ENCODE measurements around the gene TGM2.

Gene TGM2

GRCh38 chr20:38190936-38191371 lies 25.9 kb upstream of the TGM2 start:
- CTCF ChIA-PET: interaction anchor here (0.6 to 1.6 kb wide), 5 partner anchors 26 to 150 kb away, joined by 3 to 7 read pairs (median 3); partner anchors contain the start of gene TGM2

GRCh38 chr20:38190166-38190565 lies 25.1 kb upstream of the TGM2 start:
- Histone ChIP-seq H3K4me3 (ENCODE audit: low read depth, low read length) (no peak overlapping the region), H3K36me3 (ENCODE audit: control insufficient read depth in 2 of 2, insufficient read depth in 1 of 2, low read length in 2 of 2) (no peaks in the 10 kb centered on the region), H3K9me3 (ENCODE audit: control insufficient read depth, insufficient read depth, low read depth, low read length) (no peaks in the 10 kb centered on the region), H3K4me1 (ENCODE audit: control insufficient read depth, insufficient read depth, low read length) (no peaks in the 10 kb centered on the region), H3K27ac (ENCODE audit: extremely low read depth, low read depth, low read length) (no peak overlapping the region)
- TF ChIP-seq KLF9 (tag by site-specific recombination; IDR thresholded peaks at IDR 0.05; ENCODE audit: low read depth) (no peak), BCL11B (tag by site-specific recombination; IDR thresholded peaks at IDR 0.05; ENCODE audit: low read depth) (no peak), ZNF558 (tag by site-specific recombination; IDR thresholded peaks at IDR 0.05) (no peak), ZNF560 (tag by site-specific recombination; IDR thresholded peaks at IDR 0.05; ENCODE audit: borderline replicate concordance) (no peak), ZNF114 (tag by site-specific recombination; IDR thresholded peaks at IDR 0.05) (no peak), RBAK (tag by site-specific recombination; IDR thresholded peaks at IDR 0.05) (no peak), ZNF513 (tag by site-specific recombination; IDR thresholded peaks at IDR 0.05) (no peak), ZNF529 (tag by site-specific recombination; IDR thresholded peaks at IDR 0.05; ENCODE audit: insufficient replicate concordance) (no peak), ZNF211 (tag by site-specific recombination; IDR thresholded peaks at IDR 0.05; ENCODE audit: low read depth) (no peak), EGR2 (tag by site-specific recombination; IDR thresholded peaks at IDR 0.05; ENCODE audit: low read depth) (no peak), ZNF416 (tag by site-specific recombination; IDR thresholded peaks at IDR 0.05) (no peak), ZNF19 (tag by site-specific recombination; IDR thresholded peaks at IDR 0.05; ENCODE audit: low read depth) (no peak), ZNF707 (tag by site-specific recombination; IDR thresholded peaks at IDR 0.05) (no peak)
- ChIA-PET CTCF (interaction anchor here (0.6 to 1.6 kb wide), 5 partner anchors 19 to 149 kb away, joined by 3 to 7 read pairs (median 4); partner anchors contain the start of gene TGM2), POLR2A (no interaction called here)

More at GRCh38 chr20:38190936-38191371, 25.9 kb upstream of the TGM2 start:
- Histone ChIP-seq H3K27ac (ENCODE audit: extremely low read depth, low read depth, low read length) (no peak overlapping the region), H3K4me1 (ENCODE audit: control insufficient read depth, insufficient read depth, low read length) (no peaks in the 10 kb centered on the region), H3K4me3 (ENCODE audit: low read depth, low read length) (no peak overlapping the region), H3K36me3 (ENCODE audit: control insufficient read depth in 2 of 2, insufficient read depth in 1 of 2, low read length in 2 of 2) (no peaks in the 10 kb centered on the region), H3K9me3 (ENCODE audit: control insufficient read depth, insufficient read depth, low read depth, low read length) (no peaks in the 10 kb centered on the region)
- POLR2A ChIA-PET: no interaction called here
- no peak for TF ChIP-seq ZNF140 (tag by site-specific recombination; IDR thresholded peaks at IDR 0.05)
- TF ChIP-seq IKZF3 (tag by site-specific recombination; IDR thresholded peaks at IDR 0.05): no peak
- no peak for TF ChIP-seq ZNF621 (tag by site-specific recombination; IDR thresholded peaks at IDR 0.05)
- no peak for TF ChIP-seq ZNF221 (tag by site-specific recombination; IDR thresholded peaks at IDR 0.05; ENCODE audit: borderline replicate concordance)
- TF ChIP-seq REPIN1 (tag by site-specific recombination; IDR thresholded peaks at IDR 0.05; ENCODE audit: low read depth): no peak
- TF ChIP-seq ZNF677 (tag by site-specific recombination; IDR thresholded peaks at IDR 0.05): no peak
- TF ChIP-seq HOXC10 (CRISPR knock-in tag; IDR thresholded peaks at IDR 0.05): no peak
- TF ChIP-seq ZNF37A (tag by site-specific recombination; IDR thresholded peaks at IDR 0.05): no peak
- no peak for TF ChIP-seq ZNF184 (tag by site-specific recombination; IDR thresholded peaks at IDR 0.05)
- TF ChIP-seq ZSCAN30 (tag by site-specific recombination; IDR thresholded peaks at IDR 0.05): no peak
- no peak for TF ChIP-seq ZBTB10 (tag by site-specific recombination; IDR thresholded peaks at IDR 0.05)
- no peak for TF ChIP-seq ZNF311 (tag by site-specific recombination; IDR thresholded peaks at IDR 0.05; ENCODE audit: borderline replicate concordance)
- no peak for TF ChIP-seq ZNF175 (tag by site-specific recombination; IDR thresholded peaks at IDR 0.05)
- no peak for TF ChIP-seq ZNF292 (tag by site-specific recombination; IDR thresholded peaks at IDR 0.05; ENCODE audit: borderline replicate concordance, low read depth)
- no peak for TF ChIP-seq ZNF664 (tag by site-specific recombination; IDR thresholded peaks at IDR 0.05)
- no peak for TF ChIP-seq ZNF544 (tag by site-specific recombination; IDR thresholded peaks at IDR 0.05)
- TF ChIP-seq ZNF560 (tag by site-specific recombination; IDR thresholded peaks at IDR 0.05; ENCODE audit: borderline replicate concordance): no peak
- TF ChIP-seq ZNF529 (tag by site-specific recombination; IDR thresholded peaks at IDR 0.05; ENCODE audit: insufficient replicate concordance): no peak
